Endothelial cell (in vitro differentiated cells): Measurements from ENCODE around the gene PTPN21. TPM values are rescaled to one million over a fixed set of nuclear protein-coding genes. Genes with fewer than 3 reads are reported as not detected.
A peak's percentile ranks its signal among the peaks of the same experiment; 100 is the strongest.

ENCODE experiments used
- DNase-seq: peaks from one replicate; pipeline ENCODE4 v3.0.0; 2021; ENCODE audit warnings: low spot score
- H3K27ac Mint-ChIP-seq: one replicate; pipeline ENCODE4 v1.8.0; 2021; ENCODE audit warnings: mixed read lengths, inconsistent platforms; ENCODE audit not compliant: unreplicated experiment
- H3K27me3 Mint-ChIP-seq: one replicate; pipeline ENCODE4 v1.8.0; 2021; ENCODE audit warnings: mild to moderate bottlenecking, moderate library complexity, mixed read lengths, inconsistent platforms; ENCODE audit not compliant: unreplicated experiment
- H3K36me3 Mint-ChIP-seq: one replicate; pipeline ENCODE4 v1.8.0; 2021; ENCODE audit warnings: mild to moderate bottlenecking, low read depth, mixed read lengths, inconsistent platforms; ENCODE audit not compliant: unreplicated experiment
- H3K4me1 Mint-ChIP-seq: one replicate; pipeline ENCODE4 v1.8.0; 2021; ENCODE audit warnings: mild to moderate bottlenecking, mixed read lengths, inconsistent platforms; ENCODE audit not compliant: unreplicated experiment
- H3K4me3 Mint-ChIP-seq: one replicate; pipeline ENCODE4 v1.8.0; 2021; ENCODE audit warnings: mild to moderate bottlenecking, mixed read lengths, inconsistent platforms; ENCODE audit not compliant: unreplicated experiment
- H3K9me3 Mint-ChIP-seq: one replicate; pipeline ENCODE4 v1.8.0; 2021; ENCODE audit warnings: mixed read lengths, inconsistent platforms; ENCODE audit not compliant: unreplicated experiment
- CTCF ChIP-seq: fragments of 200-600 bp; sonication (generic); IDR thresholded peaks from one replicate; pipeline ENCODE4 v1.5.0; 2021; ENCODE audit warnings: antibody characterized with exemption; ENCODE audit not compliant: unreplicated experiment
- total RNA-seq: library from RNA; stranded (reverse); fragmentation: NEBNext Ultra II Directional; extraction: Animal tissue kit (Norgen Biotek cat#: 25700); gene quantifications from one replicate; pipeline ENCODE4 v1.2.1, GENCODE V29; 2021; ENCODE audit not compliant: unreplicated experiment

Gene PTPN21
- total RNA-seq, 1 donor from 2014 or later, result 22.1 TPM

GRCh38 chr14:88421286-88421685, 133.5 kb downstream of the PTPN21 start:
- Mint-ChIP-seq H3K4me3 (no peak overlapping the region), H3K27ac (no peak overlapping the region), H3K4me1 (no peaks in the 10 kb centered on the region), H3K9me3 (no peaks in the 10 kb centered on the region), H3K27me3 (peaks cover 1% of the 10 kb centered on the region), H3K36me3 (peaks cover 21% of the 10 kb centered on the region)
- no peak for DNase-seq
- no peak for TF ChIP-seq CTCF

GRCh38 chr14:88420187-88420586, 134.6 kb downstream of the PTPN21 start:
- TF ChIP-seq CTCF, result no peak
- Mint-ChIP-seq H3K27ac (no peak overlapping the region), H3K9me3 (no peaks in the 10 kb centered on the region), H3K36me3 (peaks cover 32% of the 10 kb centered on the region), H3K4me3 (no peak overlapping the region), H3K4me1 (no peaks in the 10 kb centered on the region), H3K27me3 (peaks cover 1% of the 10 kb centered on the region)
- DNase-seq, result no peak

DNA sequence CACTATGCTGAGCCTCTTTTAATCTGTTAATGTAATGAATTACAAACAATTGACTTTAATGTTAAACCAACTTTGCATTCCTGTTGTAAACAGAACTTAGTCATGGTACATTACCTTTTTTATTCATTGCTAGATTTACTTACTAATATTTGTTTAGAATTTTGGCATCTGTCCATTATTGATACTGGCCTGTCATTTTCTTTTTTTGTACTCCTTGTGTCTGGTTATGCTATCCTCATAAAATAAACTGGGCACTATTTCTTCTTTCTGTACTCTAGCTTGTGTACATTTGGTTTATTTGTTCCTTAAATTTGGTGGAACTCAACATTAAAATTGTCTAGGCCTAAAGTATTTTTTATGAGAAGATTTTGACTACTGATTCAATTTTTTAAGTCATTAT, 137.2 kb downstream of the PTPN21 start:
- no peak for DNase-seq
- TF ChIP-seq CTCF, result no peak
- Mint-ChIP-seq H3K36me3 (peaks cover 52% of the 10 kb centered on the region), H3K4me1 (no peaks in the 10 kb centered on the region), H3K27ac (no peak overlapping the region), H3K27me3 (peaks cover 1% of the 10 kb centered on the region), H3K9me3 (no peaks in the 10 kb centered on the region), H3K4me3 (peak overlapping the region; percentile 52)

Other genes with a start within 250 kb of the PTPN21 start
- gene KCNK10, start 231.7 kb downstream of the PTPN21 start, total RNA-seq, result 2.3 TPM
- gene SPATA7, start 169.3 kb downstream of the PTPN21 start, total RNA-seq, result 39.3 TPM
- 57.7 TPM for gene ZC3H14, start 8.0 kb upstream of the PTPN21 start, total RNA-seq
- 0.13 TPM for gene EML5, start 237.9 kb upstream of the PTPN21 start, total RNA-seq